GM21717 (cell line): ENCODE results near the gene SHISA8.

Experiments
- ATAC-seq: cut with Tn5 transposase; IDR thresholded peaks from one replicate; pipeline ENCODE4 v1.9.1; 2021; ENCODE audit warnings: mild to moderate bottlenecking, moderate library complexity; ENCODE audit not compliant: unreplicated experiment

Gene SHISA8

DNA sequence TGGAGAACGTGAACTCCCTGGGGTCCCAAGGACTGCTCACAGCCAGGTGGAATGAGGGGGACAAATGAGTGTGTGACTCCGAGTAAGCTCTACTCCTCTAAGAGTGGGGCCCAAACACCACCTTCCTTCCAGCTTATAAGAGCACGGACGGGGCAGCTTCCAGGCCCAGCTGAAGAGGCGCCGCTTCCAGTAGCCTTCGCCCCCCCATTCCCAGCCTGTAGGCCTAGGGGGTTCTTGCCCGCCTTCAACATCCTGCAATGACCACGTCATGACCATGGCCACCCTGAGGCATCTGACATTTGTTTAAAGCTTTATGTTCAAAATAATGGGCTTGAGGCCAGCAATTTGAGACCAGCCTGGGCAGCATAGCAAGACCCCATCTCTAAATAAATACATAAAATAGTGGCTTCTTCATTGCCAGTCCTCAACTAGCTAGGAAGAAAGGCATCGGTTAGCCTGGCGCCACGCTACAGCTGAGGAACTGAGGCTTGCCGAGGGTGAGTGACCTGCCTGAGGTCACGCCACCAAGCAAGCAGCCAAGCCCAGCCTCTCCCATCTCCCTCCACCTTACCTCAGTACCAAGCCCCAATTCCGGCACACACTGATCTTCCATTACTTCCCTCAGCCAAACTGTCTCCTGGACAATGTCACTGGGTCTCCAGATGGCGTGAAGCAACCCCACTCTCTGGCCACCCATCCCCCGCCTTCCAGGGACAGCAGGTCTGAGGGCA lies 19.6 kb upstream of the SHISA8 start:
- ATAC-seq: no peak

DNA sequence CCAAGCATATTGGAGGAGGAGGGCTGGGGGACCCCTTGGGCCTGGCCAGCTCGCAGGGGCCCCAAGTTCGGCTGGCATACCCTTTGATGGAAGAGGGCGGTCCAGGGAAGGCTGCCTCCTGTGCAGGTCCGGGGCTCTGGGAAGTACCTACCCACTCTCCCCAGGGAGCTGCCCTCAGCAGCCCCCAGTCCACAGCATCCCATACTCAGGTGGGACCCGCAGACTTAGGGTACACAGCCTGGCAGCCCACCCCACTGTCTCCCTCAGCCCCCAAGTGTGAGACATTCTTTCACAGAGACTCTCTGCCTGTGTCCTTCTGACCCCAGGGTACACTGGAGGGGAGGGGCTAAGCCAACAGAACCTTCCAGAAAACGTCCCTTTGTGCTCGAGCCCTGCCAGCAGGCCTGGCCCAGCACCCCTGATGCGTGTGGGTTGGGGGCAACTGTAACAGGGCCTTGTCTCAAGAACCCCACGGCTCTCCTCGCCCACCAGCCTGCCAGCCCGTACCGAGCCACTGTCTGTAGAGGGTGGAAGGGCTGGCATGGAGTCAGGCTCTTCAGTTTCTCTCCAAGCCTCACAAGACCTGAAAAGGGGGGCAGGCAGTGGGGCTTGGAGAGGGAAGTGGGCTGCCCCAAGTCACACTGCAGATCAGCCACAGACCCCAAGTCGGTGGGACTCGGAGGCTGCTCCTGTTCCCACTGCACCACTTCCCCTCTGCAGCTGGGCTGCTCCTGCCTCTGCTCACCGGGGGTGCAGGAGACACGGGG lies 18.7 kb upstream of the SHISA8 start:
- no peak for ATAC-seq

DNA sequence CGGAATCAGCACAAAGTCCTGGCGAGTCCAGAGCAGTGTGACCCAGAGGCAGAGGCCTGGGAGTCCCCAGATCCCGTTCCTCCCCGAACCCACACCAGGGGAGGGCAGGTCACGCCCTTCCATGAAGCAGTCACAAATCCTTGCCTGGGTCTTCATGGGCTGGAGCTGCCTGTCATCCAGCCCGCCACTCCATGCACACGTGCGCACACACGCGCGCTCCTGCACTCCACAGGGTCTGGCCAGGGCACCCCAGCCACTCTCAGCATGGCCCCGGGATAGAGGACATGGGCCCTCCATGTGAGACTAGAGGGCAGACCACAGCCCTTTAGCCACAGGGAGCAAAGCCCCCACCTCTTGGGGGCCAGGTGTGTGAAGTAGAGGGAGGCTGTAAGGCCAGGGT lies 17.5 kb upstream of the SHISA8 start:
- no peak for ATAC-seq

DNA sequence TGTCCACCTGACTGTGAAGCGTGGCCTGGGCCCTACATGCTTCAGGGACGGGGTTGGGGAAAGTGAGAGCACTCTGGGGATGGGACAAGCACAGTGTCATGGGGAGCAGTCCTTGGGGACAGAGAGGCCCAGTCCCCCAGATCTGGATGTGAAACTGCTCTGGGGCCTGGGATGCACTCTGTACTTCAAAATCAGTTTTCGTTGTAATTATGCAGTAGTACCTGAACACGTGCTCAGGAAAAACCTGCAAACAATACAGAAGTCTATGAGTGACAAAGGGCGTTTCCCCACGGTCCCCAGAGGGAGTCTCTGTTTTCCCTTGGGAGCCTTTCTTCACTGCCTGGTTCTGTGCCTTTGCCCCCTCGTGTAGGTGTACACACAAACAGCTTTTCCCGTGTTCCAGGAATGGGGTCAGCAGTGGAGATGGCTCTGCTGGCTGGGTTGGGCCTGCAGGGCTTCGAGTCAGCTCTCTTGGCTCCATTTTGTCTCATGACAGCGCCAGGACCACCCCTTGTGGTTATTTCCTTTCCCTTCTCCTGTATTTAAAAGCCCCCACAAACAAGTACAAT lies 16.9 kb upstream of the SHISA8 start:
- no peak for ATAC-seq

DNA sequence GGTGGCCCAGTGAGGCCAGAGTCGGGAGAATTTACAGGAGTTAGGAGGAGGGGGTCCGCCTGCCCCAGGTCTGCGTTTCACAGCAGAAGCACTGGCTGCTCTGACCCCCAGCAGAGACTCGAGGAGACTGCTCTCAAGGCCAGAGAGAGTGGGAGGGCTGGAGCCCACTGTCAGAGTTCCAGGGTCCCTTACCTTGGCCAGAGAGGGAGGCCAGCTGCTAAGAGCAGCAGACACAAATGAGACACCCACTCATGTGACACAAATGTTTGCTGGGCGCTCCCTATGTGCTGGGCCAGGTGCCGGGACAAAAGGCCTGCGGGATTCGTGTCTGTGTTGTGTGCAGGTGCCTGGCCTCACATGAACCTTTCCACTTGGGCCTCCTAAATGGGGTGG lies 14.5 kb upstream of the SHISA8 start:
- no peak for ATAC-seq

DNA sequence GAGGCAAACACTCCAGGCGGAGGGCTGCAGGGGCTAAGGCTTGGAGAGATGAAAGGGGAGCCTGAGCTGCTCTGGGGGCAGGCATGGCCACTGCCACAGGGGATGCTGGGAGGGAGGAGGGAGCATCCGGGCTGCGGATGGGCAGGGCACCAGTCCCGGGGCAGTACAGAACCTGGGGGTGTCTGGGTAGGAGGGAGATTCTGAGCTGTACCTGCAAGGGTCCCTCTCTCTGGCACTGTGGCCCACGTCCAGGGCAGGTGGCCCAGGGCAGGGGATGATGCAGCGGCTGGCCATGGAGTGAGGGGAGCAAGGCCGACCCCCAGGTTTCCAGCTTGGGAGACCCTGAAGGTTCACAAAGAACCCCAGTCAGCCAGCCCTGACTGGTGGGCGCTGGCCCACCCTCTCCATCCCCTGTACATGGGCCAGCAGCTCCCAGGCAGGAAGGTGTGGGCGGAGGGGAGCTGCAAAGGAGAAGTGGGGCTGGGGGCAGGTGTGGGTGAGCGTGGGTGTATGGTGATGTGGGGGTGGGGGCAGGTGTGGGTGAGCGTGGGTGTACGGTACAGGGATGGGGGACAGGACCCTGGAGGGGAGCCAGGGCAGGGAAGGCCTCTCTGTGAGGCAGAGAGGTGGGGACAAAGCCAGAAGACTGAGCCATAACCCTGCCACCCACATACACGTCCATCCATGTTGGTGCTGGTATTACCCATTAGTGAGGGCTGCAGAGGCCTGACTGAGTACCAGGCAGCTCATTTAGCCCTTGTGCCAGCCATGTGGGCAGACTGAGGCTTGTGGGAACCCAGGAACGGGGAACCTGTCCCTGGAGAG lies 13.9 kb upstream of the SHISA8 start:
- no peak for ATAC-seq

DNA sequence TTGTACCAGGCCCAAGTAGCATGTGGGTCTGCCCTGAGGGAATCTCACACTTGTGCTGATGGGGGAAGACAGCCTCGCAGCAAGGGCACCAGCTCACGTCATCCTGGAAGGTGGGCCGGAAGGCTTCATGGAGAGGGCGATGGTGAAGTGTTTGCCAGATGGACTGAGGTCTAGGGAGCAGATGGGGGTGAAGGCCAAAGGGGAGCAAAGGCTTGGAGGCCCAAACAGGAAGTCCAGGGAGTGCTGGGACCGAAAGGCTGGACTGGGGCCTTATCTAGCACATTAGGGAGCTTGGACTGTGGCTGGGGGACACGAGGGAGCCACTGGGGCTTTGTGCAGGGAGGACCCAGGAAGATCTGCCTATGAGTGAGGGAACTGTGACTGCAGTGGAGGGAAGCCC lies 12.9 kb upstream of the SHISA8 start:
- no peak for ATAC-seq

DNA sequence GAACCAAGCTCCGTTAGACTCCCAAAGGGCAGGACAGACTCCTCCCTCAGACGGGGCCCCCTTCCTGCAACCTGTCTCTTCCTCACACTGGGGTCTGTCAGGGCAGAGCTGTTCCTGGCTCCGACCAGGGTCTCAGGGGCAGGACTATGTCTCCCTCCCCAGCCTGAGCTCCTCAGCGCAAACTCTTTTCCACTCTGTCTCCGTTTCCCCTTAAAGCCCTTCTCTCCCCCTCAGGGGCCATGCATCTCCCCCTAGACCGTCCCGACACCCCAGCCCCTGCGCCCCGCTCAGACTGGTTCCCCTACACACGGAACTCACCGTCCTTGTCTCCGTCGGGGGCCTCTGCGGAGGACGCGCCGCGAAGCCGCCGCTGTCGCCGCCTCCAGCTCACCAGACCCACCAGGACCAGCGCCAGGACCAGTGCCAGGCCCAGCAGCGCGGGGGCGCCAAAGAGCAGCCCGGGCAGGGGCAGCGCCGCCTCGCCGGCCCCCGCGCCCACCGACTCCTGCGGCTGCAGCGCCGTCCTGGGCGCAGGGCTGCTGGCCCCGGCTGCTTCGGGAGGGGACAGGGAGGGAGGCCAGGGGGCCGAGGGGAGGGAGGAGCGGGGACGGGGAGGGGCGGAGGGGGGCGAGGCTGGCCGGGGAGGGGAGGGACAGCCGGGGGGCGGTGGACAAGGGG lies 11.0 kb upstream of the SHISA8 start:
- no peak for ATAC-seq

DNA sequence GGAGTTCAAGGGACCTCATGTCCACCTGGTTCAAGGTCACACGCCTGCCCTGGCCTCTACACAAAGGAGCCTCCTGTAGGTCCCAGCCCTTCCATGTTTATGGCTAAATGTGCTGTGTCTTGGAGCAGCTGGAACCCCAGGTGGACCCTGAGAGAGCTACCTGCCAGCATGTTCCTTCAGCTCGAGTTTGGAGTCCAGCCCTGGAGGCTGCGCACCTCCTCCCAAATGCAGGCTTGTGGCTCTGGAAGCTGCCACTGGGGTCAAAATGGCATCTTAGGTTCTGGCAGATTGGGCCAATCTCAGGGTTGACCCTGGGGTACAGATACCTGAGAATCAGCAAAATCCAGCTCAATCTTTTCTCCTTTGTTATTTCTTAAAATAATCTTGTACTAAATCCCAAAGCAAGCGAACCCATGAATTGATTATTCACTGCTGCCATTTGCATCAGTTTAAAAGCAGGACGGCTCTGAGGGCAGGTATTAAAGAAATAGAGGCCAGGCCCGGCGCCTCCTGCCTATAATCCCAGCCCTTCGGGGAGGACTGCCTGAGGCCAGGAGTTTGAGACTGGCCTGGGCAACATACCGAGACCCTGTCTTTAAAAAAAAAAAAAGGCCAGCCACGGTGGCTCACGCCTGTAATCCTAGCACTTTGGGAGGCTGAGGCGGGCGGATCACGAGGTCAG lies 8.9 kb upstream of the SHISA8 start:
- no peak for ATAC-seq

DNA sequence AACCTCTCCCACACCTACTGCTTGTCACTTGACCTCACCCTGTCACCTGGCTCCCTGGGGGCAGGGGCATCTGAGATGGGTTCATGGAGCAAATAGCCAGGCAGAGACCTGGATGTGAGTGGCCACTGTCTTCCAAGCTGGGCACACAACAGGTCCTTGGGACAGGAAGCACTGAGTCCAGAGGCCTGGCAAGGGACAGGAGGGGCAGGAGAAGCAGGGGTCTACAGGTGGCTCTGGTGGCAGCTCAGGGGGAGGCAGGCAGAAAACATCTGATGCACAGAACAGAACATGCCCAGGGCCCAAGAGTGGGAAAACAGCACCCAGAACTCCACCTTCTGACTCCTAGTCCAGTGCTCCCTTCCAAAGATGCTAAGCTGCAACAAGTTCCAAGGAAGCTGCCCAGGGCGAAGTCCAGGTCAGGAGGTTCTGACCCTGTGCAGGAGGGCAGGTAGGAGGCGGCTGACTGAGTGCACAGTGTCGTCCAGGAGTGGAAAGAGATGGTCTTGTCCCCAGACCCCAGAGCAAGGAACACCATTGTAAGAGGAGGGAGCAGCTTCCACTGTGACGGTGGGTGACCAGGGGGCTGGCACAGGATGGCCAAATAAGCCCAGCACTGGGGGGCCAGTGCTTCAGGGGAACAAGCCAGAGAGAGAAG lies 8.2 kb upstream of the SHISA8 start:
- no peak for ATAC-seq

DNA sequence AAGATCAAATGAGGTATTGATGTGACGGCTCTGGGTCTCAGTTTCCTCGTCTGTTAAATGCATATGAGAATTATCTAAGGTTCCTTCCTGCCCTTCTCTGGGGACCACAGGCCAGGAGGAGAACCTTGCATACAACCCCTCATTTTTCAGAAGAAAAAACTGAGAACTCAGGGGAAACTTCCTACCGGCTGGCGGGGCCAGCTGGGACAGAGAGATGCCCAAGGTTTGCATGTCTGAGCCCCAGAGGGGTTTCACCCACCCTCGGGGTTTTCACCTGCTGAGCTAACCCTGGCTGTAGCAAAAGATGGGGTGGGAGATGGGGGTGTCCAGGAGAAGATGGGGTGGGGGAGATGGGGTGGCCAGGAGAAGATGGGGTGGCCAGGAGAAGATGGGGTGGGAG lies 7.5 kb upstream of the SHISA8 start:
- no peak for ATAC-seq

DNA sequence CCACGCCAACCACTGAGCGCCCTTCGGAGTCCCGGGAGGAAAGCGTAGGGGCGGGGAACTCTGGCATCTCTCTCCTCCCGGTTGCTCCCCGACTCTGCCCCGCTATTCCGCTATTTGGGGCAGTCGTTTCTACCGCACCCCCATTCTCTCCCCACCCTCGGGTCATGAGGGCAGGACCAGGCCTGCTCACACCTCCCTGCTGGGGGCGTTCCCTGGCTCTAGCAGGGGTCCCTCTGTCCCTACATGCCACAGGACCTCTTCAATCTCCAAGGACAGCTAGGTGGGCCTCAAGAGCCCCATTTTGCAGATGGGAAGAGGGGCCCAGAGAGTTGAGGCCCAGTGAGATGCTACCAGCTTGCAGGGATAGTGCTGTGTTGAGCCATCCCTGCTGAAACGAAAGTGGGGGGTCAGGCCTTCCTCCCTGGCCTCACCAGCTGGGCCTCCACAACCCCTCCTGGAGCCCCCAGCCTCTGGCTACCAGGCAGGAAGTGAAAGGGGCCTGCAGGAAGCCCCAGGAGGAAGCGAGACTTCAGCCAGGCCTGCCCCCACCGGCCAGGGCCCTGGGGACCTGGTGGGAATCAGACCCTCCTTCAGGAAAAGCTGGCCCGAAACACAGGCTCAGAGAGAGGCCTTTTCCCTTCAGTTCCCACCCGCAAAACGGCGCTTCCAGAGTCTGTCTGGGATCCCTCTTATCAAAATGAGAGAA lies 5.5 kb upstream of the SHISA8 start:
- peak; percentile 24 for ATAC-seq

DNA sequence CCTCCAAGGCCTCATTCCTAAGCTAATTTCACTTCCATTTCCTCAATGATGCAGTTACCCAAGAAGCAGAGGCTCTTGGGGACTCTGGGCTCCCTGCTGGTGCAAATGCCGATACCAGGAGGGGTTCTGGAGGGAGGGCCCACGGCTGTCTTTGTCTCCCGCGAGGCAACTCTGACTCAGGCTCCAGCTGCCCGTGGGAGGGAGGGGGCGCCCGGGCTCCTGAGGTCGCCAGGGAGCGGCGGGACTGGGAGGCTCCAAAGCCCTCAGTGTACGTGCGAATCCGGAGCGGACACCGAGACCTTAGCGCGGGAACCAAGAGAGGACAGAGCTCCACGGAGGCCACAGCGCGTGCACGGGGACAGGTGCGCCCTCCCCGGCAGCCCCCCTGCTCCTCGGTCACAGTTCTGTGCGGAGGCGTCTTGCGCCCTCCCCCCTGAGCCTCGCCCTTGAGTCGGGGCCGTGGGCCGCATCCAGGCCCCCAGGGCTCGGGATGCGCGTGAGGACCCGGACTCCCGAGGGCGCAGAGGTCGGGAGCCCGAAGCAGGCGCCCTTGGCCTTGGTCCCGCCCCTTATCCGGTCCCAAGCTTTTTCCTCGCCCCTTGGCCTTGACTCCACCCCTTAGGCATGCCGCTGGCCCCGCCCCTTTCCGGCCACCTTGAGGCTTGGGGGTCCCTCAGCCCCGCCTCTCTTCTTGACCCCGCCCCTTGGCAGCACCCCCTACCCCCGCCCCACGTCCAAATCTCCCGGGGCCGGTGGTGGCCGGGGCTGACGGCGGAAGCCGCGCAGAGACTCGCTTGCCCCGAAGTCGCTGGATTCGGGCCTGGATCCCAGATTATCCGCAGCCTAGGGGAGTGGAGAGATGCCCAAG lies 4.7 kb upstream of the SHISA8 start:
- peak; percentile 40 for ATAC-seq

DNA sequence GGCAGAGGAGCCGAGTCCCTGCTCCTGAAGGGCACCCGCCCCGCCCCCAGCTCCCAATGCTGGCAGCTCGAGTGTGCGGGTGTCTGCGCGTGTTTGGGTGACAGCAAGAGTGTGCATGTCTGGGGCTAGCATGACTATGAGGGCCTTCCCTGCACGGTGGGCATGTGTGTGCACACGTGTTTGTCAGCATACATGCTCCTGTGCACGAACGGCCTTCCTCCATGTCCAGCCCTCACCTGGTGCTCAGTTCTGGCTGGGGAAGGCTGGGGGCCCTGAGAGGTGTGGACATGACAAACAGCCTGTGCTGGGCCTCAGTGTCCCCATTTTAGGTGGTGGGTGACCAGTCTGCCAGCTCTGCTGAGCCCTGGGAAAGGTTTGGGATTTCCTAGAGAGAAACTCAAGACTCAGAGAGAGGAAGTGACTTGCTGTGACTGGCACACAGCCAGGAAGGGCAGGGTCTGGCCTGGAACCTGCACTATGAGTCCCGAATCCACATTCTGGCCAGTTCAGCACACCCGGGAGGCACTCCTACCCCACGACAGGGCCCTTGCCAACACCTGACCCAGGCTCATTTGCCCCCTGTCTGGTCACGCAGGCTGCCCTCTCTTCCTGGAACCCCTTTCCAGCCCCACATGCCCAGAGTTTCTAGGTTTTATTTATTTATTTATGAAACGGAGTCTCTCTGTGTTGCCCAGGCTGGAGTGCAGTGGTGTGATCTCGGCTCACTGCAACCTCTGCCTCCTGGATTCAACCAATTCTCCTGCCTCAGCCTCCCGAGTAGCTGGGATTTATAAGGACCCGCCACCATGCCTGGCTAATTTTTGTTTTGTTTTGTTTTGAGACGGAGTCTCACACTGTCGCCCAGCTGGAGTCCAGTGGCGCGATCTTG lies 3.3 kb upstream of the SHISA8 start:
- ATAC-seq: no peak

DNA sequence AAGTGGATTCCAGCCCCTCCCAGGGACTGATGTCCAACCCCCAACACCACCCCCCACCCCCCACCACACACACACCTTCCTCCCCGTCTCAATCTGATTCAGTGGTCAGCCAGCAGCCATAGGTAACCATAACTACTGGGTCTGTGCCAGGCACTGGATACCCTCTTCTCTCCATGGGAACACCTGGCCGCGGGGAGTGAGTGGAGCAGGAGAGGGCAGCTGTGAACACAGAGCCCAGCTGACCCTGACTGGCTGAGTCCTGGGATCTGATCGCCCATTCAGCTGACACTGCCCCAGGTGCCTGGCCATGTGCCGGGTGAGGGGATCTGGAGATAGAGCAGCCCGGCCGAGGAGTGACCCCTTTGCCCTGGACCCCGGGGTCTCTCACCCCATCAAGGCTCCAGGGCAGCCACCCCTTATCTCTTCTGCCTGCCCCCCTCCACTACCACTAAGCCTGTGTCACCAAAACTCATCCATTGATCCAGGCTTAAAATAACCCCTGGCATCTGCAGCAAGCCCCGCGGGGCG lies 2.6 kb upstream of the SHISA8 start:
- no peak for ATAC-seq

DNA sequence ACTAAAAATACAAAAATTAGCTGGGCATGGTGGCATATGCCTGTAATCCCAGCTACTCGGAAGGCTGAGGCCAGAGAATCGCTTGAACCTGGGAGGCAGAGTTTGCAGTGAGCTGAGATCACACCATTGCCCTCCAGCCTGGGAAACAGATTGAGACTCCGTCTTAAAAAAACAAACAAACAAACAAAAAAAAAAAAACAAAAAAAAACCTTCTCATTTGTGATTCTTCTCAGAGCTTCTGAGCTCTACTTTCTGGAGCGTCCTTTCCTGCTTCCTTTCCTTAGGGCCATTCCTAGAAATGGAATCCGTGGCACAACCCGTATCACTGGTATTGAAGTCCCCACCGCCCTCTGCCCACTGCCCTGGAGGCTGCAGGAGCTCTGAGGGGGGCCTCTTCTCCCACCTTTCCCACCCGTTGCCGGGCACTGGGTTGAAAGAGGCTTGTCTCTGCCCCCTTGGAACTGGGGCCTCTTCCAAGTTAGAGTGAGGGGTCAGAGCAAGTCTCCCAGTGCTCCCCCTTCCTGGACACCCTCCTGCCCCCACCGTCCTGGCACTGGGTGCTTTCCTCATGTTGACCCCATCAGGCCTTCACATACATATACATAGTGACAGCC lies 2.0 kb upstream of the SHISA8 start:
- no peak for ATAC-seq
